Ammon's horn (tissue), 1 donor: ENCODE data around the gene ERG28.
"Not testable (repeated sequence)": the region's sequence is repeated elsewhere in the genome, so short reads cannot be mapped to it uniquely, and the experiment has no call there.

ENCODE experiments used
- DNase-seq: peaks from one replicate; pipeline ENCODE4 v3.0.0-alpha.2; 2016; ENCODE audit warnings: low spot score

Gene ERG28, protein sequence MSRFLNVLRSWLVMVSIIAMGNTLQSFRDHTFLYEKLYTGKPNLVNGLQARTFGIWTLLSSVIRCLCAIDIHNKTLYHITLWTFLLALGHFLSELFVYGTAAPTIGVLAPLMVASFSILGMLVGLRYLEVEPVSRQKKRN

DNA sequence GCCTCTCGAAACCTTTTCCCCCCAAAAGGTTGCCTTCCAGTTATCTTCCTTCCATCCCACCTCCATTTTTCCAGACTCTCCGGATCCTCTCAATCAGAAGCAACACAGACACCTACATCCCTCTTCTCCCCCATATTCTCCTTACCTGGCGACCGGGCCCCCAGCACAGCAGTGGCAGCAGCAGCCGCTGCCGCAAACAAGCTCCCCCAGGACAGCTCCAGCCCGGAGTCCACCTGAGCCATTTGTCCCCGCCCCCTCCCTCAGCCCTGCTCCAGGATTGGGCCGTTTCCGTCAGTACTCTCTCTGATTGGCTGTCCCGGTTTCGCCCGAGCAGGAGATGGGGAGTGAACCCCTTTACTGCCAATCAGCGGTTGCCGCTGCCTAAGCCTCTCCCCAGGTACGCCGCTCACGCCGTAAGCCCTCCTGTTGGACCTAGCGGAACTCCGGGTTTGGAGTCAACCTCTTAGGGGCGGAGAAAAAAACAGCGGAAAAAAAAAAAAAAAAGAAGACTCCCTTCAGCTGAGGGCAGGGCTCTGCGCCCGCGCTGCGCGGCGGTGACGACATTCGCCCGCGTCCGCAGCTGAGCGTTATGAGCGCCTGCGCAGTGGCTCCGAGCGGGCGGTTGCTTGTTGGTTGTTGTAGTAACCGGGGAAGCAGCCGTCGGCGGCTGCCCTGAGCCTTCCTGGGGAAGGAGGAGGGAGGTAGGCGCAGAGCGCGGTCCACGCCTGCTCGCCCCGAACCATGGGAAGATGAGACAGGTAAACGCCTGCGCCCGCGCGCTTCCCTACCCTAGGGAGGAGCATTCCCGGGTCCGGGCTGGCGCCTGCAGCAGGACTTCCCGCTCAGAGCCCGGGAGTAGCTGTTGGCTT, at the start of gene ERG28, which contains the start of gene TTLL5:
Gene ERG28 (minus strand): TSS at position 247 of the 869 bp plus-strand sequence. CDS start 3,374 bp downstream, outside the sequence.
Gene TTLL5 (plus strand): TSS at position 617 of the 869 bp plus-strand sequence. CDS start 1,904 bp downstream, outside the sequence.
- peak; percentile 99 for DNase-seq

GRCh38 chr14:75709207-75709812, 48.6 kb upstream of the ERG28 start:
- DNase-seq, result peak; percentile 95

- DNase-seq, result no peak
Observed at GRCh38 chr14:75705014-75705413, 44.3 kb upstream of the ERG28 start.

- no peak for DNase-seq
Observed at GRCh38 chr14:75703467-75703866, 42.8 kb upstream of the ERG28 start.

DNA sequence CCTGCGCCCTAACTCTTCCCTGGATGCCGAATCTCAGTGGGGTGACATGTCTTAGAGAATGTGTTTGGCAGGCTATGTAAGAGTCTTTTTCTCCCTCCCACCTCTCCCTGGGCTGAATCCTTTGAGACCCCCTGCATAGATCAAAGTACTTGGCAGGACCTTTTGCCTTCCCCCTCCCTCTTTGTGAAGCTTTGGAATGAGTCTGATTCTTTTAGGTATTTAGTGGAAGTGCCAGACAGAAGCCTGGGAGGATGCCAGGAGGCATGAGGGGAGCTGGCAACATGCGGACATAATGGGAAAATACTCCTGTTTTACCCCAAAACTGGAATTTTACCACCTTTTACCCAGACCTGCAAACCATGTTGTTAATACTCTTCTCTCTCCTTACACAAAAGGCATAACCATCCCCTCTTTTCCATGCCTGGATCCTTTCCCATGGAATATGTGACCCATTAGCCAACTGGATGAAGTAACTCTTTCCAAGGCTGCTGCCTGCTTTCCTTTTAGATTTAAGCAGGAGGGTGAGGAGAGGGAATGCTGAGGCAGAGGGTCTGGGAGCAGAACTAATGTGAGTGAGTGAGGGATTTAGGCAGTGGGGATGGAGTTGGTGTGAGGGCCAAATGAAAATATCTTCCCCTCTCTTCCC, 42.1 kb upstream of the ERG28 start:
- peak; percentile 24 for DNase-seq

DNA sequence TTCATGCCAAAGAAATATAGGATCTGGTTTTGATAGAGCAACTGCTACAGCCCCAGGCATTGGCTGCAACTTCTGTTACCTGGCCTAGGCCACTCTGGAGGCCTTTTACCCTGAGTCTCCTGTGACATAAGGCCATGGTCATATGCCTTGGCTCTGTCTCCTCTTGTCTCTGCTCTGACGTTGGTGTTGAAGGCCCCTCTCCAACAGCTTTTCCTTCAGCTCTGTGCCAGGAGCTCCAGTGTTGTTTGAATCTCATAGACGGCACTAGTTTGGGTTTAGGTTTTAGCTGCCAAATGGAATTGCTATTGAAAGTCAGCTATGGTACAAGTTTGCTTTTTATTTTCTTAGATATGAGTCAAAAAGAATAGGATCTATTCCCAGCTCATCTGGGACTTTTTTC, 41.4 kb upstream of the ERG28 start:
- no peak for DNase-seq

- DNase-seq, result no peak
Observed at GRCh38 chr14:75700295-75700694, 39.6 kb upstream of the ERG28 start.

- no peak for DNase-seq
Observed at GRCh38 chr14:75699331-75699730, 38.7 kb upstream of the ERG28 start.

DNA sequence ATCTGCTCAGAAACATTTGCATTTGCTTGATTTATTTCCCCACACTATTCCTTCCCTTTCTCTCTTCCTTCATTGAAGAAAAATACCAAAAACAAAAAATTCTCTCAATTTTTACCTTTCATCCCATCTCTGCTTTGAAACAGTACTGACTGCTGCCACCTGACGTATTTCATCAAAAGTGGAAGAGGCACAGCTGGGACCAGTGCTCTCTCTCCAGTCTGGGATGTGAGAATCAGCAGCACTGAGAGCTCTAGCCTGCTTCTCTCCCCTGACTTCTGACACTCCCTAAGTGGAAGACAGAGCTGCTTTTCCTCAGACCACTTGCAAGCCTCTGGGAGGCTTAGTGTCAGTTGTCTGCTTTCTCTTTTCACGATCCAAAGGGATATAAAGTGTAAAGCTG, 37.2 kb upstream of the ERG28 start:
- peak; percentile 18 for DNase-seq

- peak; percentile 40 for DNase-seq
Observed at GRCh38 chr14:75697386-75697785, 36.7 kb upstream of the ERG28 start.

DNA sequence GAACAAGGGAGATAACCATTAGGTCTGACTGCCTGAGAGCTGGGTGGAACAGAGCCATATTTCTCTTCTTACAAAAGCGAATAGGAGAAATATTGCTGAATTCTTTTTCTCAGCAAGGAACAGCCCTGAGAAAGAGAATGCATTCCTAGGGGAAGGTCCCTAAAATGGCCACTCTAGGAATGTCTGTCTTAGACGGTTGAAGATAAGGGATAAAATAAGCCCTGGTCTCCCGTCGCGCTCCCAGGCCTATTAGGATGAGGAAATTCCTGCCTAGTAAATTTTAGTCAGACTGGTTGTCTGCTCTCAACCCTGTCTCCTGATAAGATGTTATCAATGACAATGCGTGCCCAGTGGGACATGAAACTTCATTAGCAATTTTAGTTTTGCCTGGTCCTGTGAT, 34.3 kb upstream of the ERG28 start:
- DNase-seq, result not testable (repeated sequence)

- DNase-seq, result no peak
Observed at GRCh38 chr14:75690010-75690409, 29.3 kb upstream of the ERG28 start.

DNA sequence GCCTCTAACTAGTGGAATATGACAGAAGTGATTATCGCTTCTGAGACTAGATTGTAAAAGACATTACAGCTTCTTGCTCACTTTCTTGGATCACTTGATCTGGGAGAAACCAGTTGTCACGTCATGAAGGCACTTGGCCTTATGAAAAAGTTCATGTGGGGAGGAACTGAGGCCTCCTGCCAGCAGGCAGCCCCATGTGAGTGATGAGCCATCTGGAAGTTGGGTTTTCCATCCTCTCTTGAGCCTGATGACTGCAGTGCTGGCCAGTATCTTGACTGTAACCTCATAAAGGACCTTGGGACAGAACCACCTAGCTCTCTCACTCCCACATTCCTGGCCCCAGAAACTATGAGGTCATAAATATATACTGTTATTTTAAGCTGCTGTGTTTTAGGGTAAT, 28.3 kb upstream of the ERG28 start:
- no peak for DNase-seq

GRCh38 chr14:75685910-75686309, 25.2 kb upstream of the ERG28 start:
- no peak for DNase-seq

- DNase-seq, result no peak
Observed at GRCh38 chr14:75675265-75675960, 14.7 kb upstream of the ERG28 start.

- no peak for DNase-seq
Observed at GRCh38 chr14:75673345-75674035, 12.8 kb upstream of the ERG28 start.

- no peak for DNase-seq
Observed at GRCh38 chr14:75672605-75673192, 12.0 kb upstream of the ERG28 start.

- peak; percentile 61 for DNase-seq
Observed at GRCh38 chr14:75667099-75667765, 6.6 kb upstream of the ERG28 start.

- DNase-seq, result no peak
Observed at GRCh38 chr14:75662966-75663365, 2.3 kb upstream of the ERG28 start.

DNA sequence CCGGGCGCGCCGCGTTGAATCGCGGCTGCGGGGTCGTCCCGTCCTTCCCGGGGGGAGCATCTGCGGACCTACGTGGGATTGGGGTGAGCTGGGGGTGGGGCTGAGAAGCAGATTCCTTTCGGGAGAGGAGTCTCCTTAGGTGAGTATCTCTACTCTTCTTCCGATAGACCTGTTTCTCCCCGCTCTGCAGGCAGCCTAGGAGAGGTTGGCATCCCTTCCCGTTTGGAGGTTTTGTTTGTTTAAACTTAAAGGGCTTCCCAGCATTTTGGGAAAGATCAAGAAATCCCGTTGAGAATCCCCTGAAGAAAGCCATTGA, 781 bp upstream of the ERG28 start:
- no peak for DNase-seq
